GM20431 (cell line): Measurements from ENCODE around the gene MYL3.

Source experiments
- in situ Hi-C: fragments of 300-500 bp; cut with MseI, MboI; formaldehyde crosslinking; loops from one replicate; pipeline ENCODE4 v1.15.0; 2020; ENCODE audit warnings: low sequenced_read_pairs; ENCODE audit not compliant: unreplicated experiment

MYL3 gene

DNA sequence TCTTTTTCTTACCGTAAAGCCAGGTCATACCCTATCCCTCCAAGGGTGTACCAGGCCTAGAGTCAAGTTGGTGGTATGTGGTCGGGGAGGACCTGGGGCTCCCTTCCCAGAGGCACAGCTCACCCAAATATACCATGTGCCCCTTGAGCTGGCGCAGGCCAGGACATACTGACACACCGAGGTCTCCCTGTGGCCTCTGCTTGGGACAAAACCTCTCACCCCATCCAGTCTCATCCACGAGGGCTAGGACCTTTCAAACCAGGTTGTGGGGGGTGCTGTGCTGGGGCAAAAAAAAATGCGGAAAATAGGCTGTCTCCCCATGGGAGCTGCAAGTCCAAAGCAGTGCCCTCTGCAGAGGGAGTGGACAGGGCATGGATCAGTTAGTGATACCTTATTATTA lies 37.1 kb upstream of the MYL3 start:
- in situ Hi-C loops: no loop called here

DNA sequence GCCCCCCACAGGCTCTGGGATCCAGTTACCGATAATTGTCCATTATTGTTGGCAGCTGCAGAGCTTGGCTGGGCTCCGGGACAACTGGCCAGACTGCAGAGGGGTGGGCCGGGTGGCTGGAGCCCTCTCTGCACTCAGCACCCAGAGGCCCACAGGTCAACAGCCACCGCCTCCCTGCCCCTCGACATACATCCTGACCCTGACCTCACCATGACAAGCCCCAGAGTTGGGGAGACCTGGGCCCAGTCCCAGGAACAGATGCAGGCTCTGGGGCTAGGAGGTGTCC lies 36.7 kb upstream of the MYL3 start:
- in situ Hi-C loops: no loop called here

DNA sequence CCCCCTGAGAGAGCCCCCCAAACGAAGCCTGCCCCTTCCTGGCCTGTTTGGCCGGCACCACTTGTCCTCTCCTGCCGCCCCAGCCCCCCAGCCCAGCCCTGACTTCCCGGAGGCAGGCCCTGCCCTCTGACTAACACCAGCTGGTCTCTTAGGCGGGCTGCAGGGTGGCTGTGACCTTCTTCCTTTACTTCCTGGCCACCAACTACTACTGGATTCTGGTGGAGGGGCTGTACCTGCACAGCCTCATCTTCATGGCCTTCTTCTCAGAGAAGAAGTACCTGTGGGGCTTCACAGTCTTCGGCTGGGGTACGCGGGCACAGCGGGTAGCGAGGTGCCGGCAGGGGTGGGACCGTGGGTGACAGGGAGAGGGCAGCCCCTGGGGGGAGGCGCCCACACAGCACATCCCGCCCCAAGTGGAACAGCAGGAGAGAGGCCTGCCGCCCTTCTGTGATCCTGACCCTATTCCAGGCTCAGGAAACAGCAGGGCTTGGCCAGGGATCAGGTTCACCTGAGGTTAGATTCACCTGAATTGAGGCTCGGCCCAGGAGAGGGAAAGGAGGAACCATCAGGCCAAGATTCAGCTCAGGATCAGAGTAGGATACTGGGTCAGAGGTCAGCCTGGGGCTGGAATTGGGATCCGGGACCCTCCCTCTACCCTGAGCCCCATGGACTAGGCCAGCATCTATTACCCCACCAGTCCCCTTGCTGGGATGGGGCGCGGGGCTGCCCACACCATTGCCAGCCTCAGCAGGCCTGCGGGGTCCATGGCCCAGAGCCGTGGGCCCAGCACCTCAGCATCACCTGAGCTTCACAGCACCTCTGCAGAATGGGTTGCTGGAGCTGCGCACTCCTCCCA lies 36.1 kb upstream of the MYL3 start:
- in situ Hi-C loops: loop anchor here (10.0 kb wide), 1 partner anchor 195 kb away; the partner anchor contains the start of gene TMIE

DNA sequence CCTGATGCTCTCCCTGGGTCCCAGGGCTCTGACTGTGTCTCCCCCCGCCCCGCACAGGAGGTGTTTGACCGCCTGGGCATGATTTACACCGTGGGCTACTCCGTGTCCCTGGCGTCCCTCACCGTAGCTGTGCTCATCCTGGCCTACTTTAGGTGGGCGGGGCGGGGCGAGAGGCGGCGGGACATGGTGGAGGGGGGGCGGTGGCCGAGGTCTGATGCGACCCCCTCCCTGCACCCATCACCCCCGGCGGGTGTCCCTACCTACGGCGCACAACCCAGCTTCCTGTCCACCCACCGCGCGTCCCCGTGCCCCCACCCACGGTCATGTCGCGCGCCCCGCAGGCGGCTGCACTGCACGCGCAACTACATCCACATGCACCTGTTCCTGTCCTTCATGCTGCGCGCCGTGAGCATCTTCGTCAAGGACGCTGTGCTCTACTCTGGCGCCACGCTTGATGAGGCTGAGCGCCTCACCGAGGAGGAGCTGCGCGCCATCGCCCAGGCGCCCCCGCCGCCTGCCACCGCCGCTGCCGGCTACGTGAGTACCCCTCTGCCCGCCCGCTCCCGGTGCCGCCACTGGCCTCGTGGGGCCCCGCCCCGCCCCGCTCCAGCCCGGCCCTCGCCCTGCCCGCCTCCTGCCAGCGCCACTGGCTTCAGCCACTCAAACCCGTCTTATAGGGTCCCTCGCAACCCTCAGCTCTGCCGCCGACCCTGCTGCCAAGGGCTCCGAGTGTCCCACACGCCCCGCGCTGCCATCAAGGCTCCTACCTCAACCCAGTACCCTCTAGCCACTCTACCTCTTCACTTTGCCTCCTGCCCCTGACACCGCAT lies 35.3 kb upstream of the MYL3 start:
- in situ Hi-C loops: loop anchor here (10.0 kb wide), 1 partner anchor 194 kb away; the partner anchor contains the start of gene TMIE

DNA sequence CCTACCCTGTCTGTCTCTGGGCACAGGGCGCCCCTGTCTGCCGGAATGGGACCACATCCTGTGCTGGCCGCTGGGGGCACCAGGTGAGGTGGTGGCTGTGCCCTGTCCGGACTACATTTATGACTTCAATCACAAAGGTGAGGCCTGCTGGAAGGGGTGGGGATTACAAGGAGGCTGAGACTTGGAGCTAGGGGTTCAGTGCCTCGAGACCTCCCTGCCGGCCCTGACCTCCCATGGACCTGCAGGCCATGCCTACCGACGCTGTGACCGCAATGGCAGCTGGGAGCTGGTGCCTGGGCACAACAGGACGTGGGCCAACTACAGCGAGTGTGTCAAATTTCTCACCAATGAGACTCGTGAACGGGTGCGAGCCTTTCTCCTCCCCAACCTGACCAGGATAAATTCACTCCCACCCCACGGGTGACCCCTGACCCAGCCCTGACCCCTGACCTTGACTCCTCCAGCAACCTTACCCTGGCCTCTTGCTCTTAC lies 34.6 kb upstream of the MYL3 start:
- in situ Hi-C loops: loop anchor here (10.0 kb wide), 1 partner anchor 193 kb away; the partner anchor contains the start of gene TMIE

DNA sequence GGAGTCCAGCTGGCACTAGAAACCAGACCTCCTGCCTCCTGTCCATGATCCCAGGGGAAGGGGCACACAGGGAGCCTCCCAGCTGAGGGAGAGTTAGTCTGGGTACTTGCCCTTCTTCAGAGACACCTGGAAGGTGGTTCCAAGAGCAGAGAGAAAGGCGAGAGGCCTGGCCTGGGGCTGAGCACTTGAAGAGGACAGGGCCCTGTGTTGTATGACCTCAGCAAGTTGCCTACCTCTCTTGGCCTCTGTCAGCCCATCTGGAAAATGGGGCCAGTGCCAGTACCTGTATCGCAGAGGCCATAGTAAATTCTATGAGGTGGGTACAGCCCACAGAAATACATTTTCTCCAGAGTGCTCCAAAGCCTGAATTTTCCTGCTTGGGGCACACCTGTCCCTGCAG lies 33.8 kb upstream of the MYL3 start:
- in situ Hi-C loops: loop anchor here (10.0 kb wide), 1 partner anchor 192 kb away; the partner anchor contains the start of gene TMIE

DNA sequence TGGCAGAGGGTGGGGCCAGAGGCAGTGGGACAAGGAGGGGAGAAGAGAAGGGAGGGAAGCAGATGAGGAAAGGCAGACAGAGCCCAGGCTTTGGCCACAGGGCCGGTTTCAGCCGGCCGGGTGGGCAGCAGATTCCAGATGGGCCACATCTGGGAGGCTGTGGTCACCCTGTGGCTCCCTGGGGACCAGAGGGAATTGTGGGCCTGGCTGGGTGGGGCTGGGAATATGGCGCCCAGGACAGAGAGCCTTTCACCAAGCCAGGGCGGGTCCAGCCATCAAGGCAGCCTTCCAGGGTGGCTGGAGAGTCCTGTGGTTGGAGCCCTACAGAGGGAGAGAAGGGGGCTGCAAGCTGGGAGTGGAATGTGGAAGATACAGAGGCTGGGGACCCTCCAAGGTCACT lies 33.1 kb upstream of the MYL3 start:
- in situ Hi-C loops: loop anchor here (10.0 kb wide), 1 partner anchor 192 kb away; the partner anchor contains the start of gene TMIE

DNA sequence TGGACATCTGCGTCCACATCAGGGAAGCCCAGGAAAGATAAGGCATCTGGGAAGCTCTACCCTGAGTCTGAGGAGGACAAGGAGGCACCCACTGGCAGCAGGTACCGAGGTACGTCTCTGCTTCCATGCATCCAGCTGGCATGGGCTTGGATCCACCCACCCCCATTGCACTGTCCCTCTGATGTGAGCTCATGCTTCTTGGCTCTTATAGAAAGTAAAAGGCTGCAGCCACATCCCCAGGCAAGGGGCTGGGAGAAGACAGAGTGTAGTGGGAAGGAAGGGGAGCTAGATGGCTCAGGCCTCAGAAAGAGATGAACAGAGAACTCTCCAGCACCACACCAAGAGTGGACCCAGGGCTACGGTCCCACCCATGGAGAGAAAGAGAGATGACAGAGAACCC lies 32.5 kb upstream of the MYL3 start:
- in situ Hi-C loops: loop anchor here (10.0 kb wide), 1 partner anchor 191 kb away; the partner anchor contains the start of gene TMIE

DNA sequence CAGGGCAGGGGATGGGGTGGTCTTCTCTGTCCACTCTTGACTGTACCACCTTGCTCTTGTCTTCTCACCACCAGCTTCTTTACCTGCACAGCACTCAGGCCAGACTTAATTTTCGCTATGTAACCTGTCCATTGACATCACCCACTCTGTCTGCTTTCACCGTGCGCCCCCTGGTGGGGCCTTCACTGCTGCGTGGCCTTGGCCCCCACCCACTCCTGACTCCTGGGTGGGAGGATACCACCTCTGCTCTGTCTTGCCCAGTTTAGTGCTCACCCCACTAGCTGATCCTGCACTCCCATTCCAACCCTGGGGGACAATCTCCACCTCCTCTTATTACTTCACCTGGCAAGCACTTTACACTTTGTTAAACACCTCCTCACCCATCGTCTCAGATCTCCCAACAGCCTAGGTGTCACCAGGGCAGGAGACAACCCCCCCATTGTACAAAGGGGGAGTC lies 32.0 kb upstream of the MYL3 start:
- in situ Hi-C loops: loop anchor here (10.0 kb wide), 1 partner anchor 190 kb away; the partner anchor contains the start of gene TMIE

DNA sequence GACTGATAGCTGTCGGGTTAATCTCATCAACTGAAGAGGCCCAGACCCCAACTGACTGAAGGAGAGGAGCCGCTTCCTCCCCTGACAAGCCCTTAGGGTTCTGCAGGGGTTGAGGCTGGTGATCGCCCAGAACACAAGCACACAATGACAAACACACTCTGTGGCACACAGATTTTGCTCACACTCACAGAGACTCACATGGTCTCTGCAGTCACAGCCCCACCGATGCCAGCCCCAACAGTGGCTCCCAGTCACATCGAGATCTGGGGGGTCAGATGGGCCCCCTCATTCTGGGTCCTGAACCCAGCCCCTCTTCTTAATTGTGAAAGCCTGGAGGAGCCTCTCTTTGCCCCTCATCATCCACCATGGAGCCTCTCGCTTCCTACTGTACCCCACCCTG lies 31.0 kb upstream of the MYL3 start:
- in situ Hi-C loops: loop anchor here (10.0 kb wide), 1 partner anchor 189 kb away; the partner anchor contains the start of gene TMIE

DNA sequence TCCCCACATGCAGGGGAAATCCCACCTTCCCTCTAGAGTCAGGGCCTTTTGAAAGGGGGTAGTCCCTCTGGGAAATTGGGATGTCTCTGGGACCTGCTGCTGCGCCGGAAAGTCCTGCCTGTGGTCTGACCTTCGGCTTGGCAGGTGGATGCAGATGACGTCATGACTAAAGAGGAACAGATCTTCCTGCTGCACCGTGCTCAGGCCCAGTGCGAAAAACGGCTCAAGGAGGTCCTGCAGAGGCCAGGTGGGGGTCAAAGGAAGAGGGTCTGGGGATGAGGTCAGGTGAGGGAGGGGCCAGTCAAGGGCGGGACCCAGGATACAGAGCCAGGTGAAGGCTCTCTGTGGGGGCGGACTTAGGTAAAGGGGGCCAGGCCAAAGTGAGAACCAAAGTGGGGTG lies 30.5 kb upstream of the MYL3 start:
- in situ Hi-C loops: loop anchor here (10.0 kb wide), 1 partner anchor 189 kb away; the partner anchor contains the start of gene TMIE

DNA sequence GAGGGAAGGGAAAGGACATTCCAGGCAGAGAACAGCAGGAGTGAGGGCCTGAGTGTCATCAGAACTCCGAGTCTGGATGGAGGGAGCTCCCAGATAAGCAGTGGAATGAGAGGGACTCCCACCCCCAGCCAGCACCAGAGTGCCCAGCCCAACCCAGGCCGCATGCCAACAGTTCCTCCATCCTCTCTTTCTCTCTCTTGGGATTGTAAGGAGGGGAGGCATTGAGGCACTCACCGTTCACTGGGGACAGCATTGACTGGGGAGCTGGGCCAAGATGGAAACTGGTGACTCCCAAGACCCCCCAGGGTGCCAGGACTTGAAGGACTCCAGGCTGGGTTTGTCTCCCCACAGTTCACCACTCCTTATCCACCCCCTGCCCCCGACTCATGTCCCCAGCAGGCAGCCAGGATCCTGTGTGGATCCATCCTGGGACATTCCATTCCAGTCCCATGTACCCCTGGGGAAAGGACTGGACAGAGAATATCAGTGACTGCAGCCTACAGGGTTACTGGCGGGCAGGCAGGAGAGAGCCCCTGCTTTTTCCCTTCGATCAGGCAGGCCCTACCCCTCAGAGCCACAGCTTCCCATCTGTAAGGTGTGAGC lies 30.0 kb upstream of the MYL3 start:
- in situ Hi-C loops: loop anchor here (10.0 kb wide), 1 partner anchor 188 kb away; the partner anchor contains the start of gene TMIE

DNA sequence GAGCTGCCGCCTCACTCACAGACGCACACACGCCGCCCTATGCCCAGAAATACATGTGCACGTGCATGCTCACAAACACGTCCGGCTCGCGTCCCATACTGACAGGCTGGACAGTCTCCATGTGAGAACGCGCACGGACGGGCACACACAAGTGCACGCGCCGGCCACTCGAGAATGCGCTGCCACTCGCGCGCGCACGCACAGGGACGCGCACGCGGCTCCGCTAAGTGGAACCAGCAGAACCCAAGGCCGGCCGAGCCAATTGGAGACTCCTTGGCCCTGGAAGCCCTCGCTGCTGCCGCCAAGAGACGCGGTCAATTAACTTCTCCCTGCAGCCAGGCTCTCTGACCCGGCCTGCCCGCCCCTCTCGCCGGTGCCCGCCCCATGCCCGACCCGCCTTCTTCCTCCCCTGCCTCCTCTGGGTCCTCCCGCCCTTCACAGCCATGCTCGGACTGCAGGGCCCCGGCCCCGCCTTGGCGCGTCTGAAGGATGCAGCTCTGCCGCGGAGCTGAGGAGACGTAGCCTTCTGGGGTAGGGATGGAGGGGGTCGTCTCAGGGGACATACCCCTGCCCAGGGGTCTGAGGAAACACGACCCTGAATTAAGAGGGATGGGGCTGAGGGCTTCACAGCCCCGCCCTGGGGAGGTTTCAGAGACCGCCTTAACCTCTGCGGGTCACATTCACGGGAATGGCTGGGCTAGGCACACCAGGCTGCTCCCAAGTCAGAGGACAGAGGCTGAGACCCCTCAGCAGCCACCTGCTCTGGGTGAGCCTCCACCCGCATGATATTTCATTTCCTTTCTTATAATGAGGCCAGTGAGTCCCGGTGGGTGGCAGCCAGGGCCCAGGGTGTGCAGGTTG lies 29.3 kb upstream of the MYL3 start:
- in situ Hi-C loops: loop anchor here (10.0 kb wide), 1 partner anchor 188 kb away; the partner anchor contains the start of gene TMIE

DNA sequence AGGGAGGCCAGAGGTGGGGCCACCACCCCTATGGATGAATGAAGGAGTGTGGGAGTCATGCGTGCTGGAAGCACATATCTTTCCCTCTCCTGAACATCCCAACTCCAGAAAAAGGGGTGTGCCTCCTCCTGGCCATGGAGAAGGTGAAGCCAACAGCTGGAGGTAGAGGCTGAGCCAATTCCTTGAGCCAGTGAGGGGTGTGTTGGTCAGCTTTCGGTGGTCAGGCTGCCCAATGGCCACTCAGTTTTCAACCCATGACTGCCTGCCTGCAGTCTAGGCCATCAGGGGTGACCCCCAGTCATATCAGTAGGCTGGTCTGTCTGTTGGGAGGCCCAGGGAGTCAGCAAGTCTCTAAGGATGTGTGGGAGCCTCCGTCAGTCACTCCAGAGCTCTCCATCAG lies 27.9 kb upstream of the MYL3 start:
- in situ Hi-C loops: loop anchor here (10.0 kb wide), 1 partner anchor 186 kb away; the partner anchor contains the start of gene TMIE

DNA sequence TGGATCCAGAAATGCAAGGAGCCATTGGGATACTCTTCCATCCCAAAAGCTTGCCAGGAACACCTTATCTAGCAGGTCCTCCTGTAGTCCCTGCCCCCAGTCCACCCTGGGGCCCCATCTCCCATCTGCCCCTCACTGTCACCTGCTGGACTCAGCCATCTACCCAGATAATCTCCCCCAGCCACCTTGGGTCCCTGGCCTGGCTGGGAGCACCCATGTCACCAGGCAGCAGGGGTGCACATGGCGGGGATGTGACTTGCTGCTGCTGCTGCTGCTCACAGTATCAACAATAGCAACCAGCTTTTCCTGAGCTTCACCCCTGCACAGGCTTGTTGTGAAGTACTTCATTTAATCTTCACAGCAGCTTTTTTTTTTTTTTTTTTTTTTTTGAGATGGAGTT lies 26.9 kb upstream of the MYL3 start:
- in situ Hi-C loops: loop anchor here (10.0 kb wide), 1 partner anchor 185 kb away; the partner anchor contains the start of gene TMIE

DNA sequence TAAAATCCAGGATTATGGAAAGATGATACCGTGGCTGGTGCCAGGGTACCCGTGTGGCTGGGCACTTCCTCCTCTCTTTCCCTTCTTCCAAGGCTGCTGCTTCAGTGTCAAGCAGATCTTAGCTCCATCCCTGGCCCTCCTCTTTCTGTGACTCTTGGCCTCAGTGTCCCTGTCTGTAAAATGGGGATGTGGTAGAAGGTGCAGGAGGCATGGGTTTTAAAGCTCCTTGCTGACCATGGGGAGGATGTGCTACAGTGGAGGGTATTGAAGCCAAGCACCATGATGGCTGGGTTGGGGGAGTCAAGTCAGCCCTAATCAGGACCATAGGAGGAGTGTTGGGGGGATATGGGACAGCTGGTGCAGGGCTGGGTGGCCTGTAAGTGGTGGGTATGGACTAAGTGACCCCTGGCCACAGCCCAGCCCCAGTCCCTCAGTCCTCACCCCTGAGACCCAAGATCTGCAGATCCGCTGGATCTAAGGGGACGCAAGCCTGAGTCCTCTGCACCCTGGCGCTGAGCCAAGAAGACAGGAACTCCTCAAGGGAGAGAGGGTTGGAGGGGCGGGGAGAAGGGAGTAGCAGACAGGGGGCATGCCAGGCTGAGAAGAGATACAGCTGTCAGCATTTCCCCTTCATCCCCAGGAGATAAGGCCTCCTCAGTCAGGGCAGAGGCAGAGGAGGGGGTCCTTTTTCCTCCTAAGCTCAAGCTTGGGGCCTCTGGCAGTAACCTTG lies 26.3 kb upstream of the MYL3 start:
- in situ Hi-C loops: loop anchor here (10.0 kb wide), 1 partner anchor 185 kb away; the partner anchor contains the start of gene TMIE

DNA sequence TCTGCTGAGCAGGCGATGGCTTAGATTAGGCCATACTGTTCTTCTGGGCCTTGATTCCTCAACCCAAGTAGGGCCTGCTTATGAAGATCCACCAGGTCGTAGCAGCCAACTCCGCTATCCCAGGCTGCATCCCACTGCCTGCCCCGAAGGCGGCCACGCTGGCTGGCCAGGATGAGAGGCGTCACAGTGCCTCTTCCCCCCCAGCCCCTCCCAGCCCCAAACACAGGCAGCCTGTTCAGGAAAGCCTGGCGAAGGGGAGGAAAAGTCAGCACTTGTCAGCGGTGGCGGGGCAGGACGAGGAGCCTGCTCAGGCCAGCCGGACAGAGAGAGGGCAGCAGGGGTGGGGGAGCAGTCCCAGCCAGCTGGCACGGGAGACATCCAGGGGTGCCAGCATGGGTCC lies 25.5 kb upstream of the MYL3 start:
- in situ Hi-C loops: no loop called here

DNA sequence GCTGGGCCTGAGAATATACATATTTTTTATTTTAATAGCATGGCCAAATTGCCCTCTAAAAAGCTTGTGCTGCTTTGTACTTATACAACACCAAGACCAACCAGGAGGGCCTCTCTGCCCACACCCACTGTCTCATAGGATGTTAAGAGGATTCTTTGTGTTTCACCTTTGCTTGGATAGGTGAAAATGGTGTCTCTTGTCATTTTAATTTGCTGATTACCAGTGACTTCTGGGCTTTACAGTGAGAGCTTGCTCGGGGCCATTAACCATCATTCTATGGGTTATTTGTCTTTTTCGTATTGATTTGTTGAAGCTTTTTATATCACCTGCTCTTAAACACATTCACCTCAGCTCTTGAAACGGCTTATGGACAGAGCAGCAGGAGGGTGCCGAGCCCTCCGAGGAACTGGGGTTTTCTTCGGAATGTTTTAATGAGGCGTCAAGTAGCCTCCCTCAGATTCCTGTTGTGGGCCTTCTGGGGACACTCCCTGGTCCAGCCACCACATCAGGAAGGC lies 24.8 kb upstream of the MYL3 start:
- in situ Hi-C loops: no loop called here
